RWPE1 (cell line): Measurements from ENCODE around the gene SPHK2.

Source experiments
- CTCF ChIA-PET: fragments of 350-600 bp; sonication (Branson Sonifier 250); formaldehyde crosslinking; extraction: SDS; loops from one replicate; lab custom pipeline; 2021; lab: Yijun Ruan, JAX
- POLR2A ChIA-PET: fragments of 400-600 bp; formaldehyde crosslinking; extraction: SDS; loops from one replicate; lab custom pipeline; 2020; ENCODE audit warnings: antibody characterized with exemption; ENCODE audit not compliant: low non-redundant PET; lab: Yijun Ruan, JAX
- DNase-seq: peaks from one replicate; pipeline ENCODE4 v3.0.0; 2012; ENCODE audit warnings: low spot score
- H3K27ac ChIP-seq: fragments of 450-650 bp; 2 replicates; pipeline ENCODE4 v1.5.1; 2017
- TF ChIP-seq, protein P1 (sequence below): fragments of 450-650 bp; conservative IDR thresholded peaks from 2 replicates; pipeline ENCODE4 v1.5.1; 2017; ENCODE audit warnings: low read depth, mild to moderate bottlenecking

The SPHK2 gene

GRCh38 chr19:48595833-48596232 lies 23.5 kb upstream of the SPHK2 start:
- TF ChIP-seq, protein P1, sequence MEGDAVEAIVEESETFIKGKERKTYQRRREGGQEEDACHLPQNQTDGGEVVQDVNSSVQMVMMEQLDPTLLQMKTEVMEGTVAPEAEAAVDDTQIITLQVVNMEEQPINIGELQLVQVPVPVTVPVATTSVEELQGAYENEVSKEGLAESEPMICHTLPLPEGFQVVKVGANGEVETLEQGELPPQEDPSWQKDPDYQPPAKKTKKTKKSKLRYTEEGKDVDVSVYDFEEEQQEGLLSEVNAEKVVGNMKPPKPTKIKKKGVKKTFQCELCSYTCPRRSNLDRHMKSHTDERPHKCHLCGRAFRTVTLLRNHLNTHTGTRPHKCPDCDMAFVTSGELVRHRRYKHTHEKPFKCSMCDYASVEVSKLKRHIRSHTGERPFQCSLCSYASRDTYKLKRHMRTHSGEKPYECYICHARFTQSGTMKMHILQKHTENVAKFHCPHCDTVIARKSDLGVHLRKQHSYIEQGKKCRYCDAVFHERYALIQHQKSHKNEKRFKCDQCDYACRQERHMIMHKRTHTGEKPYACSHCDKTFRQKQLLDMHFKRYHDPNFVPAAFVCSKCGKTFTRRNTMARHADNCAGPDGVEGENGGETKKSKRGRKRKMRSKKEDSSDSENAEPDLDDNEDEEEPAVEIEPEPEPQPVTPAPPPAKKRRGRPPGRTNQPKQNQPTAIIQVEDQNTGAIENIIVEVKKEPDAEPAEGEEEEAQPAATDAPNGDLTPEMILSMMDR: no peak

DNA sequence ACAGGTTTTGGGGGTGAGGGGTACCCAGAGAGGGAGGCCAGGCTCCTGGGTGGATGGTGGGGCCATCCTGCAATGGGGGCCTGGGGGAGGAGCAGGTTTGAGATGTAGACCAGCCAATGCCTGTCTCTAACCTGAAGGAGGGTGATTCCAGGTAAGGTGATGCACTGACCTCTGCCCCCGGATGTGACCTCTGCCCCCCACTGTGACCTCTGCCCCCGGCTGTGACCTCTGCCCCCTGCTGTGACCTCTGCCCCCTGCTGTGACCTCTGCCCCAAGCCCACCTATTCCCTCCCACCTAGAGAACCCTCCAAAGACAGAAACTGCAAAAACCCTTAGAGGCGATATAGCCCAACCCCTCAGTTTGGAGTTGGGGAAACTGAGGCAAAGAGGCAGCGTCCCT lies 23.1 kb upstream of the SPHK2 start:
- TF ChIP-seq, protein P1: no peak
- CTCF ChIA-PET: no interaction called here
- POLR2A ChIA-PET: no interaction called here

More at GRCh38 chr19:48595833-48596232, 23.5 kb upstream of the SPHK2 start:
- H3K27ac ChIP-seq: no peak overlapping the region
- DNase-seq: no peak
- ChIA-PET CTCF (interaction anchor here (1.4 kb wide), 1 partner anchor 12 kb away, joined by 7 read pairs; no protein-coding TSS in a partner anchor), POLR2A (no interaction called here)

DNA sequence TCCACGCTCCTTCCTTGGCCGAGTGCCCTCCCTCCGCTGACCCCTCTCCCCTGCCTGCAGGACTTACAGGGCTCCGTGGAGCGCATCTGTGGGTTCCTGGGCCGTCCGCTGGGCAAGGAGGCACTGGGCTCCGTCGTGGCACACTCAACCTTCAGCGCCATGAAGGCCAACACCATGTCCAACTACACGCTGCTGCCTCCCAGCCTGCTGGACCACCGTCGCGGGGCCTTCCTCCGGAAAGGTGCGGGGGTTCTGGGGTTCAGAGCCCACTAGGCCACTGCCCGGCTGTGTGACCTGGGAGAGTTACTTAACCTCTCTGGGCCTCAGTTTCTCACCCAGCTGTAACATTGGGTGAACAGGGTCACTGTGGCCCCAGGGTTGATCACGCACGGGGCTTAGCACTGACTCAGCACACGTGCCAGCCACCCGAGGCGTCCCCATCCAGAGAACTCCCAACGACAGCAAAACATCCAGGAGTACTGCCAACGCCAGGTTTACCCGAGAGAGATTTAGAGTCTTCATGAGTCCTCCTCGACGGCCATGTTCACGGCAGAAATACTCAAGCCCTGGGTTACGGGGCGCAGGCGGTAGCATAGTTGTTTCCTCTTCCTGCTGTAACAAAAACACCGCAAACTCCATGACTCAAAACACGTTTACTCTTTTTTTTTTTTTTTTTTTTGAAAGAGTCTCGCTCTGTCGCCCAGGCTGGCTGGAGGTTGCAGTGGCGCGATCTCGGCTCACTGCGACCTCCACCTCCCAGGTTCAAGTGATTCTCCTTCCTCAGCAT lies 22.4 kb upstream of the SPHK2 start:
- TF ChIP-seq, protein P1: no peak
- POLR2A ChIA-PET: no interaction called here
- DNase-seq: no peak
- CTCF ChIA-PET: no interaction called here
- H3K27ac ChIP-seq: no peak overlapping the region

More for the DNA sequence above, 23.1 kb upstream of the SPHK2 start:
- DNase-seq: no peak
- no peak overlapping the region for H3K27ac ChIP-seq

- DNase-seq: no peak
- TF ChIP-seq, protein P1: no peak
- H3K27ac ChIP-seq: no peak overlapping the region
- CTCF ChIA-PET: no interaction called here
- POLR2A ChIA-PET: no interaction called here
These were observed 20.2 kb upstream of the SPHK2 start for GRCh38 chr19:48598996-48599700.

GRCh38 chr19:48600679-48601417 lies 18.5 kb upstream of the SPHK2 start:
- TF ChIP-seq, protein P1: no peak
- no peak overlapping the region for H3K27ac ChIP-seq
- CTCF ChIA-PET: interaction anchor here (0.7 kb wide), 1 partner anchor 414 kb away, joined by 5 read pairs; no protein-coding TSS in a partner anchor
- no peak for DNase-seq
- POLR2A ChIA-PET: no interaction called here

DNA sequence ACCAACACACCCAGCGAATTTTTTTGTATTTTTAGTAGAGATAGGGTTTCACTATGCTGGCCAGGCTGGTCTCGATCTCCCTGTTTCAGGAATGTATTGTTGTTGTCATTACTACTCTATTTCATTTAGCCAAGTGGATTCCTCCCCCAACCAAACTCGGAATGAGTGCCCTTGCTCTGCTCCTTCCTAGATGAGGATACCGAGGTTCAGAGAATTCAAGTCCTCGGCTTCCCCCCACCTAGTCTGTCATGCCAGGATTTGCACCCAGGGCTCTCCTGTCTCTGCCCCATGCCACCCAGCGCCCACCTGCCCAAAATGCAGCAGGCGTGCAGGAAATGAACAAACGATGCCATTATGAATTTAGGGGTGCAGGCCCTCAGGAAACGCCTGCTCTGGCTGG lies 16.3 kb upstream of the SPHK2 start:
- ChIA-PET POLR2A (no interaction called here), CTCF (interaction anchor here (0.6 kb wide), 1 partner anchor 337 kb away, joined by 3 read pairs; no protein-coding TSS in a partner anchor)

More for the DNA sequence above, 16.3 kb upstream of the SPHK2 start:
- TF ChIP-seq, protein P1: no peak
- DNase-seq: no peak
- H3K27ac ChIP-seq: no peak overlapping the region
